ENCODE measurements around the gene MXRA5.

DNA sequence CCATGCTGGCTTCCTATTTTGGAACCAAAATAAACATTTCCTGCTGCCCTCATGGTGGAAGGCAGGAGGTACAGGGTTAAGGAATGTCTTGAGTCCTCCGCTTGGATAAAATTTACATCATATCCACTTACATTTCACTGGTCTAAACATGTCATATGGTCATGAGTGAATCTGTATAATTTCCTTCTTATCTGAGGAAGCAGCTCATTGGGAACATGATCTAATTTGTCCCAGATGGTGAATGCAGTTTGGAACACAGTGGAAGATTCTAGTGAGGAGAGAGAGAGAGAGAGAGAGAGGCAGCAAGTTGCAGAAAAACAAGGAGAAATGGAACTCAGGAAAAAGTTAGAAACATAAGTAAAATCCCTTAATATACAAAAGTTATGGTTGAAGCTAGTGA lies 46.8 kb downstream of the MXRA5 start:
- no peak for TF ChIP-seq POLR2A (IDR thresholded peaks at IDR 0.05)
- TF ChIP-seq, protein P1, sequence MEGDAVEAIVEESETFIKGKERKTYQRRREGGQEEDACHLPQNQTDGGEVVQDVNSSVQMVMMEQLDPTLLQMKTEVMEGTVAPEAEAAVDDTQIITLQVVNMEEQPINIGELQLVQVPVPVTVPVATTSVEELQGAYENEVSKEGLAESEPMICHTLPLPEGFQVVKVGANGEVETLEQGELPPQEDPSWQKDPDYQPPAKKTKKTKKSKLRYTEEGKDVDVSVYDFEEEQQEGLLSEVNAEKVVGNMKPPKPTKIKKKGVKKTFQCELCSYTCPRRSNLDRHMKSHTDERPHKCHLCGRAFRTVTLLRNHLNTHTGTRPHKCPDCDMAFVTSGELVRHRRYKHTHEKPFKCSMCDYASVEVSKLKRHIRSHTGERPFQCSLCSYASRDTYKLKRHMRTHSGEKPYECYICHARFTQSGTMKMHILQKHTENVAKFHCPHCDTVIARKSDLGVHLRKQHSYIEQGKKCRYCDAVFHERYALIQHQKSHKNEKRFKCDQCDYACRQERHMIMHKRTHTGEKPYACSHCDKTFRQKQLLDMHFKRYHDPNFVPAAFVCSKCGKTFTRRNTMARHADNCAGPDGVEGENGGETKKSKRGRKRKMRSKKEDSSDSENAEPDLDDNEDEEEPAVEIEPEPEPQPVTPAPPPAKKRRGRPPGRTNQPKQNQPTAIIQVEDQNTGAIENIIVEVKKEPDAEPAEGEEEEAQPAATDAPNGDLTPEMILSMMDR (IDR thresholded peaks at IDR 0.05), result no peak
